NT2/D1 (cell line): ENCODE data around the gene CORO2A.

Experiments used
- SUZ12 ChIP-seq: IDR thresholded peaks from 2 replicates; pipeline ENCODE4 v1.6.1; 2011; ENCODE audit not compliant: insufficient read length, insufficient read depth; ENCODE audit errors: extremely low read depth
- YY1 ChIP-seq: IDR thresholded peaks from 2 replicates; pipeline ENCODE4 v1.6.1; 2011; ENCODE audit not compliant: insufficient read length, insufficient read depth

DNA sequence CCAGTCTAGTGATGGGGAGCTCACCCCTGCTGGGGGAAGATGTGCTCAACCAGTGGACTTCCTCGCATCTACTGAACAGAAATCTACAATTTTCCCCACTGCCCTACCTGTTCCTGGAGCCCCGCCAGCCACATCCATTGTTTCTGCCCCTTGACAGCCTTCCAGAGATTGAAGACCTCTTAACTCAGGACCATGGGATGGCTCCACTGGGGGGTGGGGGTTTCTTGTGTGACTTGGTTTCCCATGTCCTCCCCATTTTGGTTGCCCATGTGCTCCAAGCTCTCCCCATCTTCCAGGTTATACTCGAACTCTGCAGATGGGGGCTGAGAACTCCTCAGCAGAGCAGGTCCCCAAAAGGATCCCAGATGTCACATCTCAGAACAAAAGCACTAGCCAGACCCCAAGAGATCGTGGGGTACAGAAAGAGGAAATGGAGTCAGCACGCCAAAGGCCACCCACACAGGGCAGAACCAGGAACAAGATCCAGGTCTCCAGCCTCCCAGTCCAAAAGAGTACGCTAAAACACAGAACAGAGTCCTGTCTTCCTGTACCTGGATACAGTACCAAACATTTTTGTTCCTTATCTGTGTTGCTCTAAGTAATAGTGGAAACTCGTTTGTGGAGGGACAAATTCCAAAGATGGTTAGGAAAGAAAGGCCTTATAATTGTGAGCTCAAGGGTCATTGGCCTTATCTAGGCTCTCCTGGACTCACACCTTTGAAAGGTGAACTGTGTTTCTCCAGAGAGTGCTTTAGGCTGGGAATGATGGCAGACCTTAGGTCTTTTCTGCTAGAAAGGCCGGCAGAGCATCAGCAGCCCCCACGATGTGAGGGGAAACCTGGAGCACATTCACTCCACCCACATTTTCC is 15.8 kb downstream of the CORO2A start:
- TF ChIP-seq YY1 (no peak), SUZ12 (no peak)
